NCI-H82 treated with DMSO at 0.1 percent for 48 hours (cell line): ENCODE results near the gene PIWIL4.

Experiments
- DNase-seq: peaks from one replicate; lab custom pipeline; 2025; ENCODE audit not compliant: unreplicated experiment; lab: John Stamatoyannopoulos, UW

The PIWIL4 gene

GRCh38 chr11:94661444-94661843 is 94.3 kb downstream of the PIWIL4 start:
- no peak for DNase-seq

- no peak for DNase-seq
Measured at GRCh38 chr11:94662065-94662779, 95.1 kb downstream of the PIWIL4 start.

- DNase-seq: no peak
Measured at GRCh38 chr11:94662846-94663390, 95.8 kb downstream of the PIWIL4 start.

- DNase-seq: no peak
Measured at GRCh38 chr11:94664346-94664745, 97.2 kb downstream of the PIWIL4 start.

- DNase-seq: no peak
Measured at GRCh38 chr11:94665116-94665659, 98.0 kb downstream of the PIWIL4 start.

- DNase-seq: no peak
Measured at GRCh38 chr11:94666792-94667721, 99.9 kb downstream of the PIWIL4 start.

GRCh38 chr11:94668212-94668793 is 101.1 kb downstream of the PIWIL4 start:
- DNase-seq: no peak

- DNase-seq: no peak
Measured at GRCh38 chr11:94669023-94669422, 101.9 kb downstream of the PIWIL4 start.
